ENCODE data around the gene TNPO3. TPM values are rescaled to one million over a fixed set of nuclear protein-coding genes. Genes with fewer than 3 reads are reported as not detected.

The TNPO3 gene
- total RNA-seq, 1 experiment from 2014 or later = 58.5 TPM

DNA sequence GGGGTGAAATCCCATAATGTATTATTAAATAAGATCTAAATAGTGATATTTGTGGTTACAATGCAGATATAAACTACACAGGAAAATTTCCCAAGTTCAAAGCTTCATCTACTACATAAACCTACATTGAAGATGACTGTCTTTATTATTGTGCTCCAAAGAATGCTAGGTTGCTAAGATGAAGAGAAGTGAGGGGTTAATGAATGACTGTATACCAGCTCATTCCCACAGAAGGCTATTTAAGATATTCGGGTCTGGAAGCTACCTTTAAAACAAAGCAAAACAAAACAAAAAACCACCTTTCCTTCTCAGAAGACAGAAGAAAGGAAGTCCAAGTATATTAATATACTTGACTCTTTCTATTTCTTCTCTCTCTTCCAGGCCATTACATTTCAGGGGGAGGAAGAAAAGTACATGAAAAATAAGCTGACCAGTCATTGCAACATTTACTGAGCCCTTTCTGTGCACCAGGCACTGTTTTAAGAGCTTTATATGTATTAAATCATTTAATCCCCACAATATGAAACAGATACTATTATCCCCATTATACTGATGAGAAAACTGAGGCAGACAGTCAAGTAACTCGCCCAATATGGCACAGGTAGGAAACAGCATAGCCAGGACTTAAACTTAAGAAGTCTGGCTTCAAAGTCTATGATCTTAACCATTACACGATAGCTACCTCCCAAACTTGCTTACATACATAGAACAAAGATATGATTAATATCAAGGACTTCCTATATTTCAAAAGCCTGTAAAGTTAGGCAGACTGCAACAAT is 48.1 kb downstream of the TNPO3 start:
- H3K27me3 ChIP-seq (ENCODE audit: insufficient read depth, low read length) = no peaks in the 10 kb centered on the region
- ChIA-PET RAD21 (ENCODE audit: low non-redundant PET in 1 of 2, low total read pairs in 2 of 2, uncharacterized antibody in 2 of 2, unreplicated experiment in 2 of 2) (no interaction called here), POLR2A (no interaction called here), CTCF (interaction anchor here (1.7 kb wide), 1 partner anchor 85 kb away, joined by 7 read pairs; no protein-coding TSS in a partner anchor)
- DNase-seq (ENCODE audit: low read depth, low spot score) = no peak
- no TSS peak for BruUV-seq (replicated peaks)
- H3K4me2 ChIP-seq (ENCODE audit: low read length) = no peak overlapping the region
- H3K4me1 ChIP-seq (ENCODE audit: control insufficient read depth in 1 of 2, insufficient read depth in 2 of 2, low read length in 2 of 2) = no peaks in the 10 kb centered on the region
- H3K79me2 ChIP-seq (ENCODE audit: insufficient read depth, low read length) = peaks cover 53% of the 10 kb centered on the region
- no peaks in the 10 kb centered on the region for H3K9me3 ChIP-seq (ENCODE audit: control insufficient read depth in 1 of 2, insufficient read depth in 1 of 2, low read depth in 1 of 2, low read length in 2 of 2)
- TF ChIP-seq CEBPB (IDR thresholded peaks at IDR 0.05; ENCODE audit: low read depth) (no peak), ZNF274 (IDR thresholded peaks at IDR 0.05; ENCODE audit: low read depth, low read length) (no peak), ZFX (IDR thresholded peaks at IDR 0.05) (no peak), EZH2 (IDR thresholded peaks at IDR 0.05) (no peak)
- TF ChIP-seq, protein P1, sequence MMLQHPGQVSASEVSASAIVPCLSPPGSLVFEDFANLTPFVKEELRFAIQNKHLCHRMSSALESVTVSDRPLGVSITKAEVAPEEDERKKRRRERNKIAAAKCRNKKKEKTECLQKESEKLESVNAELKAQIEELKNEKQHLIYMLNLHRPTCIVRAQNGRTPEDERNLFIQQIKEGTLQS (IDR thresholded peaks at IDR 0.05) = no peak
- intact Hi-C loops (cut with micrococcal nuclease) = no loop called here
- no peak overlapping the region for H3K27ac ChIP-seq (ENCODE audit: low read depth, low read length)
- no peak overlapping the region for H2AFZ ChIP-seq (ENCODE audit: low read depth, low read length, poor library complexity, severe bottlenecking)
- no peaks in the 10 kb centered on the region for H3K9me2 ChIP-seq (ENCODE audit: insufficient read depth)
- H3K36me3 ChIP-seq (ENCODE audit: control insufficient read depth in 1 of 2, insufficient read depth in 2 of 2, low read length in 2 of 2) = peaks cover 5 to 9% of the 10 kb centered on the region in 2 experiments; a peak in 1 of 4 replicates
- no peak overlapping the region for H3K9ac ChIP-seq (ENCODE audit: low read length)
- no peaks in the 10 kb centered on the region; the same call in 1 of the 2 replicates for H4K20me1 ChIP-seq (ENCODE audit: insufficient read depth)
- no peak overlapping the region for H3K4me3 ChIP-seq (replicated peaks in 1 of 2; ENCODE audit: low read depth in 1 of 2, low read length in 2 of 2)
- no peak for ATAC-seq

DNA sequence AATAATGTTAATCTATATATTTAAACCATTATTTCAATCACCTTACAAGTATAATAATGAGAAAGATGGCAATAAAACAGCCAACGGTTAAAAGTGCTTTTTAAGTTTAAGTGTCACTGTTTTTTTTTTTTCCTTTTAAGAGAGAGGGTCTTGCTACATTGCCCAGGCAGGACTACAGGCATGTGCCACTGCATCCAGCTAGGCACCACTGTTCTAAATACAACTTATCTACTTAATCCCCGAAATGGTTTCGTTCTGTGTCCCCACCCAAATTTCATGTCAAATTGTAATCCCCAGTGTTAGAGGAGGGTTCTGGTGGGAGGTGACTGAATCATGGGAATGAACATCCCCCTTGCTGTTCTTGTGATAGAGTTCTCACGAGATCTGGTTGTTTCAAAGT is 49.7 kb downstream of the TNPO3 start:
- ATAC-seq (no peak), DNase-seq (ENCODE audit: low read depth, low spot score) (no peak)
- RAD21 ChIA-PET (ENCODE audit: low non-redundant PET in 1 of 2, low total read pairs in 2 of 2, uncharacterized antibody in 2 of 2, unreplicated experiment in 2 of 2) = no interaction called here
- Histone ChIP-seq H3K36me3 (ENCODE audit: control insufficient read depth in 1 of 2, insufficient read depth in 2 of 2, low read length in 2 of 2) (peaks cover 13% of the 10 kb centered on the region in 2 experiments; a peak in 3 of 4 replicates), H4K20me1 (ENCODE audit: insufficient read depth) (peaks cover 3% of the 10 kb centered on the region; the same call in 1 of the 2 replicates), H3K9me2 (ENCODE audit: insufficient read depth) (no peaks in the 10 kb centered on the region), H2AFZ (ENCODE audit: low read depth, low read length, poor library complexity, severe bottlenecking) (no peak overlapping the region), H3K4me2 (ENCODE audit: low read length) (no peak overlapping the region), H3K4me1 (ENCODE audit: control insufficient read depth in 1 of 2, insufficient read depth in 2 of 2, low read length in 2 of 2) (no peaks in the 10 kb centered on the region), H3K79me2 (ENCODE audit: insufficient read depth, low read length) (peaks cover 41% of the 10 kb centered on the region), H3K9ac (ENCODE audit: low read length) (no peak overlapping the region), H3K27ac (ENCODE audit: low read depth, low read length) (no peak overlapping the region), H3K9me3 (ENCODE audit: control insufficient read depth in 1 of 2, insufficient read depth in 1 of 2, low read depth in 1 of 2, low read length in 2 of 2) (no peaks in the 10 kb centered on the region), H3K27me3 (ENCODE audit: insufficient read depth, low read length) (no peaks in the 10 kb centered on the region), H3K4me3 (replicated peaks in 1 of 2; ENCODE audit: low read depth in 1 of 2, low read length in 2 of 2) (no peak overlapping the region)
- POLR2A ChIA-PET = no interaction called here
- intact Hi-C loops (cut with micrococcal nuclease) = no loop called here
- BruUV-seq (replicated peaks) = no TSS peak
- CTCF ChIA-PET = no interaction called here
- no peak for TF ChIP-seq JUND (IDR thresholded peaks at IDR 0.05)
- TF ChIP-seq, protein P2, sequence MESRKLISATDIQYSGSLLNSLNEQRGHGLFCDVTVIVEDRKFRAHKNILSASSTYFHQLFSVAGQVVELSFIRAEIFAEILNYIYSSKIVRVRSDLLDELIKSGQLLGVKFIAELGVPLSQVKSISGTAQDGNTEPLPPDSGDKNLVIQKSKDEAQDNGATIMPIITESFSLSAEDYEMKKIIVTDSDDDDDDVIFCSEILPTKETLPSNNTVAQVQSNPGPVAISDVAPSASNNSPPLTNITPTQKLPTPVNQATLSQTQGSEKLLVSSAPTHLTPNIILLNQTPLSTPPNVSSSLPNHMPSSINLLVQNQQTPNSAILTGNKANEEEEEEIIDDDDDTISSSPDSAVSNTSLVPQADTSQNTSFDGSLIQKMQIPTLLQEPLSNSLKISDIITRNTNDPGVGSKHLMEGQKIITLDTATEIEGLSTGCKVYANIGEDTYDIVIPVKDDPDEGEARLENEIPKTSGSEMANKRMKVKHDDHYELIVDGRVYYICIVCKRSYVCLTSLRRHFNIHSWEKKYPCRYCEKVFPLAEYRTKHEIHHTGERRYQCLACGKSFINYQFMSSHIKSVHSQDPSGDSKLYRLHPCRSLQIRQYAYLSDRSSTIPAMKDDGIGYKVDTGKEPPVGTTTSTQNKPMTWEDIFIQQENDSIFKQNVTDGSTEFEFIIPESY (IDR thresholded peaks at IDR 0.05; ENCODE audit: extremely low read depth, insufficient replicate concordance, low read length) = no peak
- no peak for TF ChIP-seq EZH2phosphoT487 (IDR thresholded peaks at IDR 0.05; ENCODE audit: borderline replicate concordance)
- TF ChIP-seq ZFX (IDR thresholded peaks at IDR 0.05) = no peak
- TF ChIP-seq TCF7L2 (IDR thresholded peaks at IDR 0.05; ENCODE audit: borderline replicate concordance, extremely low read depth, insufficient read depth, insufficient read length) = no peak
- no peak for TF ChIP-seq RAD21 (IDR thresholded peaks at IDR 0.05; ENCODE audit: low read depth)
- no peak for TF ChIP-seq ELF1 (IDR thresholded peaks at IDR 0.05; ENCODE audit: borderline replicate concordance, low read depth)
- TF ChIP-seq, protein P3, sequence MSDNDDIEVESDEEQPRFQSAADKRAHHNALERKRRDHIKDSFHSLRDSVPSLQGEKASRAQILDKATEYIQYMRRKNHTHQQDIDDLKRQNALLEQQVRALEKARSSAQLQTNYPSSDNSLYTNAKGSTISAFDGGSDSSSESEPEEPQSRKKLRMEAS (IDR thresholded peaks at IDR 0.05) = no peak
- TF ChIP-seq FOSL1 (IDR thresholded peaks at IDR 0.05; ENCODE audit: low read depth) = no peak
- TF ChIP-seq CEBPB (IDR thresholded peaks at IDR 0.05; ENCODE audit: low read depth) = no peak
- no peak for TF ChIP-seq EZH2 (IDR thresholded peaks at IDR 0.05)
- no peak for TF ChIP-seq EGR1 (IDR thresholded peaks at IDR 0.05; ENCODE audit: low read depth)
- no peak for TF ChIP-seq YY1 (IDR thresholded peaks at IDR 0.05; ENCODE audit: extremely low read depth, insufficient replicate concordance, low read depth, low read length)
- TF ChIP-seq ZNF274 (IDR thresholded peaks at IDR 0.05; ENCODE audit: low read depth, low read length) = no peak
- TF ChIP-seq POLR2AphosphoS5 (IDR thresholded peaks at IDR 0.05; ENCODE audit: low read depth, low read length) = no peak
- no peak for TF ChIP-seq CBX3 (IDR thresholded peaks at IDR 0.05; ENCODE audit: low read depth)
